WTC11 (cell line): ENCODE data around the gene CCR6.

Experiments
- CREB1 ChIP-seq: sonication (generic); formaldehyde crosslinking; IDR thresholded peaks from 2 replicates; pipeline ENCODE4 v1.8.0; 2023; ENCODE audit warnings: mild to moderate bottlenecking, missing genetic modification reagents
- CTCF ChIP-seq: fragments of 200-600 bp; IDR thresholded peaks from 2 replicates; pipeline ENCODE4 v1.8.0; 2022; ENCODE audit warnings: antibody characterized with exemption
- E2F1 ChIP-seq: sonication (generic); formaldehyde crosslinking; IDR thresholded peaks from 2 replicates; pipeline ENCODE4 v1.8.0; 2022; ENCODE audit warnings: mild to moderate bottlenecking, missing genetic modification reagents
- EMX1 ChIP-seq: fragments of 250-450 bp; sonication (Bioruptor Pico); IDR thresholded peaks from 2 replicates; pipeline ENCODE4 v1.8.0; 2021; ENCODE audit warnings: mild to moderate bottlenecking
- FOXP4 ChIP-seq: sonication (generic); formaldehyde crosslinking; IDR thresholded peaks from 2 replicates; pipeline ENCODE4 v1.8.0; 2022; ENCODE audit warnings: mild to moderate bottlenecking, missing genetic modification reagents
- GABPB1 ChIP-seq: sonication (generic); formaldehyde crosslinking; IDR thresholded peaks from 2 replicates; pipeline ENCODE4 v1.8.1; 2023; ENCODE audit warnings: mild to moderate bottlenecking, missing genetic modification reagents
- KAT7 ChIP-seq: sonication (generic); formaldehyde crosslinking; IDR thresholded peaks from 2 replicates; pipeline ENCODE4 v1.8.1; 2023; ENCODE audit warnings: missing genetic modification reagents, mild to moderate bottlenecking, borderline replicate concordance
- MAX ChIP-seq: sonication (generic); formaldehyde crosslinking; IDR thresholded peaks from 2 replicates; pipeline ENCODE4 v1.8.0; 2022; ENCODE audit warnings: mild to moderate bottlenecking, missing genetic modification reagents
- NFATC4 ChIP-seq: fragments of 250-450 bp; sonication (Bioruptor Pico); IDR thresholded peaks from 2 replicates; pipeline ENCODE4 v1.9.0; 2021; ENCODE audit warnings: mild to moderate bottlenecking
- NR3C1 ChIP-seq: sonication (generic); formaldehyde crosslinking; conservative IDR thresholded peaks from 2 replicates; pipeline ENCODE4 v1.8.1; 2023; ENCODE audit warnings: low read depth, mild to moderate bottlenecking, missing genetic modification reagents
- TP53 ChIP-seq: sonication (generic); formaldehyde crosslinking; IDR thresholded peaks from 2 replicates; pipeline ENCODE4 v1.8.1; 2023; ENCODE audit warnings: mild to moderate bottlenecking, missing genetic modification reagents
- ZNF219 ChIP-seq: sonication (generic); formaldehyde crosslinking; IDR thresholded peaks from 2 replicates; pipeline ENCODE4 v1.8.0; 2023; ENCODE audit warnings: missing genetic modification reagents, mild to moderate bottlenecking, borderline replicate concordance
- ZNF396 ChIP-seq: fragments of 250-450 bp; sonication (Bioruptor Pico); IDR thresholded peaks from 2 replicates; pipeline ENCODE4 v1.8.0; 2021; ENCODE audit warnings: mild to moderate bottlenecking, moderate library complexity, borderline replicate concordance

GRCh38 chr6:167165858-167166471 is 43.1 kb downstream of the CCR6 start:
- no peak for TF ChIP-seq EMX1
- no peak for TF ChIP-seq E2F1 (CRISPR knock-in tag)
- no peak for TF ChIP-seq CTCF
- no peak for TF ChIP-seq NR3C1
- no peak for TF ChIP-seq ZNF396 (CRISPR knock-in tag)
- no peak for TF ChIP-seq TP53 (CRISPR knock-in tag)
- TF ChIP-seq KAT7: no peak
- no peak for TF ChIP-seq ZNF219 (CRISPR knock-in tag)
- TF ChIP-seq FOXP4: no peak
- TF ChIP-seq CREB1 (CRISPR knock-in tag): no peak
- TF ChIP-seq MAX: no peak
- TF ChIP-seq NFATC4 (CRISPR knock-in tag): no peak
- TF ChIP-seq GABPB1 (CRISPR knock-in tag): no peak
